Measurements from ENCODE around the gene CRYBB2.

DNA sequence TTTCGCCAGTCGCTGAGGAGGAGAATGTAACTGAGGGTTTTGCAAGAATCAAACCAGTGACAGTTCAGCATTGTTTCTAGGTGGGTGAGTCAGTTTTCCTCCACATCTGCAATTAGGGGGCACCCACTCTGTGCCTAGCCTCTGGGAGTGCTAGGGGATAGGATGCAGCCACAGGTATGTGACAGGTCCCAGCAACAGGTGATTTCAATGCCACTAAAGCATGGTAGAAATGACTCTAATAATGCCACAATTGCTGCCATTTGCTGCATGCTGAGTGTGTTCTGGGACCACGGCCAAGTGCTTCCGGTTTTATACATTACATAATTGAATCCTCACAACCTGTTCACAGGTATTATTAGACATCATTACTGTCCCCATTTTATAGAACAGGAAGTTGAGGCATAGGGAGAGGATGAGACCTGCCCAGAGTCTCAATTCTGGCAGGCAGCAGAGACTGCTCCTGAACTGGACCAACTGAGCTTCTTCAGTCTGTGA is 556 bp downstream of the CRYBB2 start:
- TF ChIP-seq, protein P1, sequence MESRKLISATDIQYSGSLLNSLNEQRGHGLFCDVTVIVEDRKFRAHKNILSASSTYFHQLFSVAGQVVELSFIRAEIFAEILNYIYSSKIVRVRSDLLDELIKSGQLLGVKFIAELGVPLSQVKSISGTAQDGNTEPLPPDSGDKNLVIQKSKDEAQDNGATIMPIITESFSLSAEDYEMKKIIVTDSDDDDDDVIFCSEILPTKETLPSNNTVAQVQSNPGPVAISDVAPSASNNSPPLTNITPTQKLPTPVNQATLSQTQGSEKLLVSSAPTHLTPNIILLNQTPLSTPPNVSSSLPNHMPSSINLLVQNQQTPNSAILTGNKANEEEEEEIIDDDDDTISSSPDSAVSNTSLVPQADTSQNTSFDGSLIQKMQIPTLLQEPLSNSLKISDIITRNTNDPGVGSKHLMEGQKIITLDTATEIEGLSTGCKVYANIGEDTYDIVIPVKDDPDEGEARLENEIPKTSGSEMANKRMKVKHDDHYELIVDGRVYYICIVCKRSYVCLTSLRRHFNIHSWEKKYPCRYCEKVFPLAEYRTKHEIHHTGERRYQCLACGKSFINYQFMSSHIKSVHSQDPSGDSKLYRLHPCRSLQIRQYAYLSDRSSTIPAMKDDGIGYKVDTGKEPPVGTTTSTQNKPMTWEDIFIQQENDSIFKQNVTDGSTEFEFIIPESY (IDR thresholded peaks at IDR 0.05) = no peak
- TF ChIP-seq YY1 (IDR thresholded peaks at IDR 0.05) (no peak), CTCF (IDR thresholded peaks at IDR 0.05; ENCODE audit: low read depth, low read length, missing input control) (no peak), ATF3 (IDR thresholded peaks at IDR 0.05) (no peak), MAX (IDR thresholded peaks at IDR 0.05) (no peak), GABPA (IDR thresholded peaks at IDR 0.05 in 1 of 2, conservative IDR thresholded peaks at IDR 0.05 in 1 of 2) (no peak), JUND (IDR thresholded peaks at IDR 0.05) (no peak), TAF1 (conservative IDR thresholded peaks at IDR 0.05) (no peak), RAD21 (IDR thresholded peaks at IDR 0.05) (no peak), SP1 (IDR thresholded peaks at IDR 0.05) (no peak), FOXA2 (IDR thresholded peaks at IDR 0.05) (no peak), NR2F2 (IDR thresholded peaks at IDR 0.05) (no peak), RXRA (IDR thresholded peaks at IDR 0.05) (no peak)
- TF ChIP-seq, protein P2, sequence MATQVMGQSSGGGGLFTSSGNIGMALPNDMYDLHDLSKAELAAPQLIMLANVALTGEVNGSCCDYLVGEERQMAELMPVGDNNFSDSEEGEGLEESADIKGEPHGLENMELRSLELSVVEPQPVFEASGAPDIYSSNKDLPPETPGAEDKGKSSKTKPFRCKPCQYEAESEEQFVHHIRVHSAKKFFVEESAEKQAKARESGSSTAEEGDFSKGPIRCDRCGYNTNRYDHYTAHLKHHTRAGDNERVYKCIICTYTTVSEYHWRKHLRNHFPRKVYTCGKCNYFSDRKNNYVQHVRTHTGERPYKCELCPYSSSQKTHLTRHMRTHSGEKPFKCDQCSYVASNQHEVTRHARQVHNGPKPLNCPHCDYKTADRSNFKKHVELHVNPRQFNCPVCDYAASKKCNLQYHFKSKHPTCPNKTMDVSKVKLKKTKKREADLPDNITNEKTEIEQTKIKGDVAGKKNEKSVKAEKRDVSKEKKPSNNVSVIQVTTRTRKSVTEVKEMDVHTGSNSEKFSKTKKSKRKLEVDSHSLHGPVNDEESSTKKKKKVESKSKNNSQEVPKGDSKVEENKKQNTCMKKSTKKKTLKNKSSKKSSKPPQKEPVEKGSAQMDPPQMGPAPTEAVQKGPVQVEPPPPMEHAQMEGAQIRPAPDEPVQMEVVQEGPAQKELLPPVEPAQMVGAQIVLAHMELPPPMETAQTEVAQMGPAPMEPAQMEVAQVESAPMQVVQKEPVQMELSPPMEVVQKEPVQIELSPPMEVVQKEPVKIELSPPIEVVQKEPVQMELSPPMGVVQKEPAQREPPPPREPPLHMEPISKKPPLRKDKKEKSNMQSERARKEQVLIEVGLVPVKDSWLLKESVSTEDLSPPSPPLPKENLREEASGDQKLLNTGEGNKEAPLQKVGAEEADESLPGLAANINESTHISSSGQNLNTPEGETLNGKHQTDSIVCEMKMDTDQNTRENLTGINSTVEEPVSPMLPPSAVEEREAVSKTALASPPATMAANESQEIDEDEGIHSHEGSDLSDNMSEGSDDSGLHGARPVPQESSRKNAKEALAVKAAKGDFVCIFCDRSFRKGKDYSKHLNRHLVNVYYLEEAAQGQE (IDR thresholded peaks at IDR 0.05) = no peak

Data from liver (tissue), 3 donors.